Hepatocyte (in vitro differentiated cells): Measurements from ENCODE around the gene RAPGEF6.

Experiments used
- EZH2 ChIP-seq: fragments of 200-600 bp; sonication (generic); IDR thresholded peaks from 2 replicates; pipeline ENCODE4 v1.6.1; 2016; ENCODE audit warnings: antibody characterized with exemption, mild to moderate bottlenecking, borderline replicate concordance
- TF ChIP-seq, protein P1 (sequence below): fragments of 200-600 bp; sonication (generic); IDR thresholded peaks from 2 replicates; pipeline ENCODE4 v1.5.1; 2016; ENCODE audit warnings: antibody characterized with exemption, mild to moderate bottlenecking; ENCODE audit not compliant: poor library complexity

DNA sequence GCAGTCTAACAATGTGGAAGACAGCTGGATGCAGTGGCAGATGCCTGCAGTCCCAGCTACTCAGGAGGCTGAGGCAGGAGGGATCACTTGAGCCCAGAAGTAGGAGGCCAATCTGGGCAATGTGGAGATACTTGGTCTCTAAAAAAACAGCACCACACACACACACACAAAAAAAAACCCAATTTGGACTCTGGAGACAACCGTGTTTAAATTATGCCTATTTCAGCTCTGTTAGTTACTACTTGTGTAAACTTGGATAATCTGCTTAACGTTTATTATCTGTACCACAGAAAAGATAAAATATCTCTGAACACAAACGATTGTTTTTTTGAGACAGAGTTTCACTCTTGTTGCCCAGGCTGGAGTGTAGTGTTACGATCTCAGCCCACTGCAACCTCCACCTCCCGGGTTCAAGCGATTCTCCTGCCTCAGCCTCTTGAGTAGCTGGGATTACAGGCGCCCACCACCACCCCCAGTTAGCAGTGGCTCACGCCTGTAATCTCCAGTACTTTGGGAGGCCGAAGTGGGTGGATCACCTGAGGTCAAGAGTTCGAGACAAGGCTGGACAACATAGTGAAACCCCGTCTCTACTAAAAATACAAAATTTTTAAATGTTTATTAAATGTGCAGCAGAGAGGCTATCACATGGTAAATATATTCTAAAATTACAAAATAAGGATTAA lies 17.7 kb downstream of the RAPGEF6 start:
- TF ChIP-seq, protein P1, sequence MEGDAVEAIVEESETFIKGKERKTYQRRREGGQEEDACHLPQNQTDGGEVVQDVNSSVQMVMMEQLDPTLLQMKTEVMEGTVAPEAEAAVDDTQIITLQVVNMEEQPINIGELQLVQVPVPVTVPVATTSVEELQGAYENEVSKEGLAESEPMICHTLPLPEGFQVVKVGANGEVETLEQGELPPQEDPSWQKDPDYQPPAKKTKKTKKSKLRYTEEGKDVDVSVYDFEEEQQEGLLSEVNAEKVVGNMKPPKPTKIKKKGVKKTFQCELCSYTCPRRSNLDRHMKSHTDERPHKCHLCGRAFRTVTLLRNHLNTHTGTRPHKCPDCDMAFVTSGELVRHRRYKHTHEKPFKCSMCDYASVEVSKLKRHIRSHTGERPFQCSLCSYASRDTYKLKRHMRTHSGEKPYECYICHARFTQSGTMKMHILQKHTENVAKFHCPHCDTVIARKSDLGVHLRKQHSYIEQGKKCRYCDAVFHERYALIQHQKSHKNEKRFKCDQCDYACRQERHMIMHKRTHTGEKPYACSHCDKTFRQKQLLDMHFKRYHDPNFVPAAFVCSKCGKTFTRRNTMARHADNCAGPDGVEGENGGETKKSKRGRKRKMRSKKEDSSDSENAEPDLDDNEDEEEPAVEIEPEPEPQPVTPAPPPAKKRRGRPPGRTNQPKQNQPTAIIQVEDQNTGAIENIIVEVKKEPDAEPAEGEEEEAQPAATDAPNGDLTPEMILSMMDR: no peak
- TF ChIP-seq EZH2: no peak
